ENCODE data around the gene FBXO38. TPM values are rescaled to one million over a fixed set of nuclear protein-coding genes. Genes with fewer than 3 reads are reported as not detected.
A peak's percentile ranks its signal among the peaks of the same experiment; 100 is the strongest.

Gene FBXO38
- total and polyA plus RNA-seq, 2 donors (not counting 1 experiment from before 2014, with no cell fraction given): 14.4 to 97.0 TPM

GRCh38 chr5:148403344-148403743 lies 19.6 kb downstream of the FBXO38 start:
- peak; percentile 80 for ATAC-seq (ENCODE audit: low read depth)
- H3K27me3 Mint-ChIP-seq: no peaks in the 10 kb centered on the region
- H3K27ac ChIP-seq (ENCODE audit: low read length in 2 of 2): peak overlapping the region in 1 of 2 donors; percentile 73

GRCh38 chr5:148406406-148406805 lies 22.6 kb downstream of the FBXO38 start:
- POLR2A ChIA-PET: no interaction called here
- no CpG with 5 or more reads among the region's 3 CpGs for WGBS (ENCODE audit: insufficient coverage)
- Histone ChIP-seq H3K27ac (ENCODE audit: low read length in 2 of 2) (no peak overlapping the region), H3K36me3 (replicated peaks in 1 of 2; ENCODE audit: control extremely low read depth in 1 of 2, control insufficient read depth in 1 of 2, extremely low read depth in 1 of 2, insufficient read depth in 2 of 2, low read length in 1 of 2) (peaks cover 23 to 72% of the 10 kb centered on the region in 2 experiments), H3K27me3 (replicated peaks in 1 of 4; ENCODE audit: control extremely low read depth in 1 of 4, control insufficient read depth in 3 of 4, insufficient read depth in 4 of 4, low read length in 3 of 4) (no peaks in the 10 kb centered on the region), H3K9ac (ENCODE audit: low read length) (no peak overlapping the region), H3K4me2 (replicated peaks; ENCODE audit: low read depth, low read length, poor library complexity, severe bottlenecking) (no peak overlapping the region), H3K9me3 (ENCODE audit: control extremely low read depth in 1 of 3, control insufficient read depth in 2 of 3, insufficient read depth in 1 of 3, low read length in 2 of 3) (no peaks in the 10 kb centered on the region), H3K79me2 (ENCODE audit: control insufficient read depth, insufficient read depth, low read length) (peaks cover 6% of the 10 kb centered on the region), H3K4me3 (ENCODE audit: control extremely low read depth in 1 of 5, extremely low read depth in 1 of 5, insufficient read depth in 1 of 5, low read depth in 2 of 5, low read length in 4 of 5) (no peak overlapping the region), H2AFZ (ENCODE audit: insufficient read depth, low read depth, low read length, poor library complexity, severe bottlenecking) (no peak overlapping the region), H3K4me1 (ENCODE audit: control insufficient read depth in 2 of 2, insufficient read depth in 2 of 2, low read length in 2 of 2) (peaks cover 10 to 24% of the 10 kb centered on the region in 2 donors), H4K20me1 (ENCODE audit: control insufficient read depth, insufficient read depth, low read length, poor library complexity, severe bottlenecking) (no peaks in the 10 kb centered on the region)
- ATAC-seq (ENCODE audit: low read depth) (no peak), DNase-seq (no peak)
- intact Hi-C loops (cut with micrococcal nuclease): no loop called here
- Mint-ChIP-seq H3K4me1 (peaks cover 26% of the 10 kb centered on the region), H3K27ac (no peak overlapping the region), H3K4me3 (no peak overlapping the region), H3K9me3 (ENCODE audit: insufficient read depth) (no peaks in the 10 kb centered on the region), H3K27me3 (no peaks in the 10 kb centered on the region)
- TF ChIP-seq CTCF (IDR thresholded peaks at IDR 0.05): no peak
- TF ChIP-seq EZH2 (IDR thresholded peaks at IDR 0.05; ENCODE audit: borderline replicate concordance, insufficient read depth, low read depth, low read length, poor library complexity, severe bottlenecking): no peak
- CTCF ChIA-PET: interaction anchor here (2.1 kb wide), 1 partner anchor 35 kb away, joined by 5 read pairs; no protein-coding TSS in a partner anchor

More at GRCh38 chr5:148403344-148403743, 19.6 kb downstream of the FBXO38 start:
- TF ChIP-seq EZH2 (IDR thresholded peaks at IDR 0.05; ENCODE audit: borderline replicate concordance, insufficient read depth, low read depth, low read length, poor library complexity, severe bottlenecking): no peak
- no peak for TF ChIP-seq CTCF (IDR thresholded peaks at IDR 0.05)
- Mint-ChIP-seq H3K27ac (peak overlapping the region; percentile 10), H3K4me1 (peaks cover 32% of the 10 kb centered on the region), H3K9me3 (ENCODE audit: insufficient read depth) (no peaks in the 10 kb centered on the region), H3K4me3 (peak overlapping the region; percentile 4)
- H3K9me3 ChIP-seq (ENCODE audit: control extremely low read depth in 1 of 3, control insufficient read depth in 2 of 3, insufficient read depth in 1 of 3, low read length in 2 of 3): no peaks in the 10 kb centered on the region
- no peak overlapping the region for H3K4me3 ChIP-seq (ENCODE audit: control extremely low read depth in 1 of 5, extremely low read depth in 1 of 5, insufficient read depth in 1 of 5, low read depth in 2 of 5, low read length in 4 of 5)
- DNase-seq: peak; percentile 50
- H3K9ac ChIP-seq (ENCODE audit: low read length): no peak overlapping the region
- intact Hi-C loops (cut with micrococcal nuclease): no loop called here
- peaks cover 6% of the 10 kb centered on the region for H3K79me2 ChIP-seq (ENCODE audit: control insufficient read depth, insufficient read depth, low read length)
- peak overlapping the region; percentile 23 for H2AFZ ChIP-seq (ENCODE audit: insufficient read depth, low read depth, low read length, poor library complexity, severe bottlenecking)
- H3K36me3 ChIP-seq (replicated peaks in 1 of 2; ENCODE audit: control extremely low read depth in 1 of 2, control insufficient read depth in 1 of 2, extremely low read depth in 1 of 2, insufficient read depth in 2 of 2, low read length in 1 of 2): peaks cover 24 to 68% of the 10 kb centered on the region in 2 experiments
- no peaks in the 10 kb centered on the region for H3K27me3 ChIP-seq (replicated peaks in 1 of 4; ENCODE audit: control extremely low read depth in 1 of 4, control insufficient read depth in 3 of 4, insufficient read depth in 4 of 4, low read length in 3 of 4)
- ChIA-PET POLR2A (no interaction called here), CTCF (interaction anchor here (1.4 kb wide), 1 partner anchor 554 kb away, joined by 3 read pairs; no protein-coding TSS in a partner anchor)
- H3K4me1 ChIP-seq (ENCODE audit: control insufficient read depth in 2 of 2, insufficient read depth in 2 of 2, low read length in 2 of 2): peaks cover 10 to 24% of the 10 kb centered on the region in 2 donors
- H4K20me1 ChIP-seq (ENCODE audit: control insufficient read depth, insufficient read depth, low read length, poor library complexity, severe bottlenecking): no peaks in the 10 kb centered on the region
- H3K4me2 ChIP-seq (replicated peaks; ENCODE audit: low read depth, low read length, poor library complexity, severe bottlenecking): peak overlapping the region; percentile 47
